CD4-positive, CD25-positive, alpha-beta regulatory T cell (primary cell): Measurements from ENCODE around the gene KRT26. TPM values are rescaled to one million over a fixed set of nuclear protein-coding genes. Genes with fewer than 3 reads are reported as not detected.

Source experiments
- ATAC-seq, 2 donors: fragments of 150-1000 bp; cut with Tn5 transposase; one replicate each; pipeline ENCODE4 v1.10.0; 2021; ENCODE audit warnings: low read depth in 2 of 2, moderate number of reproducible peaks in 2 of 2, moderate library complexity in 1 of 2
- DNase-seq, 3 donors: peaks; one replicate each; pipeline versions ENCODE4 v3.0.0 to v3.0.0-alpha.2; 2012 to 2022; ENCODE audit warnings: mixed read lengths in 1 of 3
- H3K27ac ChIP-seq: one replicate; pipeline ENCODE4 v1.7.0; 2013; ENCODE audit warnings: mild to moderate bottlenecking, low read length; ENCODE audit not compliant: insufficient read depth, poor library complexity, severe bottlenecking
- H3K27me3 ChIP-seq: one replicate; pipeline ENCODE4 v1.7.0; 2013; ENCODE audit warnings: low read length; ENCODE audit not compliant: control insufficient read depth, insufficient read depth
- H3K36me3 ChIP-seq: one replicate; pipeline ENCODE4 v1.7.0; 2013; ENCODE audit warnings: mild to moderate bottlenecking, low read length, moderate library complexity; ENCODE audit not compliant: control insufficient read depth, insufficient read depth
- H3K4me1 ChIP-seq: 2 replicates; pipeline ENCODE4 v1.7.0; 2013; ENCODE audit warnings: mild to moderate bottlenecking, low read length; ENCODE audit not compliant: insufficient read depth, control insufficient read depth, poor library complexity, severe bottlenecking
- H3K4me3 ChIP-seq: one replicate; pipeline ENCODE4 v1.7.0; 2013; ENCODE audit warnings: low read depth, mild to moderate bottlenecking, low read length, moderate library complexity
- H3K9me3 ChIP-seq, 2 experiments: 1 replicate in 1 of 2; 2 replicates in 1 of 2; pipeline ENCODE4 v1.7.0; 2013; ENCODE audit warnings: low read length in 2 of 2, mild to moderate bottlenecking in 1 of 2, moderate library complexity in 1 of 2; ENCODE audit not compliant: control insufficient read depth in 2 of 2
- H3K27ac Mint-ChIP-seq, 3 donors: one replicate each; pipeline ENCODE4 v1.8.0; 2020 to 2022; ENCODE audit warnings: mild to moderate bottlenecking in 3 of 3, mixed read lengths in 3 of 3, moderate library complexity in 2 of 3
- H3K27me3 Mint-ChIP-seq: one replicate; pipeline ENCODE4 v1.8.0; 2022; ENCODE audit warnings: mild to moderate bottlenecking, mixed read lengths
- H3K36me3 Mint-ChIP-seq: one replicate; pipeline ENCODE4 v1.8.0; 2020; ENCODE audit warnings: mixed read lengths
- H3K4me1 Mint-ChIP-seq, 4 donors: one replicate each; pipeline ENCODE4 v1.8.0; 2020 to 2022; ENCODE audit warnings: mixed read lengths in 4 of 4, mild to moderate bottlenecking in 1 of 4
- H3K4me3 Mint-ChIP-seq, 4 donors: one replicate each; pipeline ENCODE4 v1.8.0; 2020 to 2022; ENCODE audit warnings: mild to moderate bottlenecking in 4 of 4, mixed read lengths in 4 of 4, moderate library complexity in 3 of 4
- H3K9me3 Mint-ChIP-seq, 7 donors: one replicate each; pipeline ENCODE4 v1.8.0; 2020 to 2022; ENCODE audit warnings: mixed read lengths in 7 of 7, mild to moderate bottlenecking in 3 of 7, moderate library complexity in 2 of 7
- polyA plus RNA-seq, 4 donors: library from polyadenylated mRNA; unstranded; fragments of 300-500 nt; fragmentation: Illumina TruSeq; gene quantifications; one replicate each; pipeline ENCODE4 v1.2.3, GENCODE V29; 2021
- total RNA-seq: library from RNA; stranded (reverse); gene quantifications from one replicate; pipeline ENCODE4 v1.2.3, GENCODE V29; 2022

The KRT26 gene
- total and polyA plus RNA-seq, 5 donors from 2014 or later, result not detected

DNA sequence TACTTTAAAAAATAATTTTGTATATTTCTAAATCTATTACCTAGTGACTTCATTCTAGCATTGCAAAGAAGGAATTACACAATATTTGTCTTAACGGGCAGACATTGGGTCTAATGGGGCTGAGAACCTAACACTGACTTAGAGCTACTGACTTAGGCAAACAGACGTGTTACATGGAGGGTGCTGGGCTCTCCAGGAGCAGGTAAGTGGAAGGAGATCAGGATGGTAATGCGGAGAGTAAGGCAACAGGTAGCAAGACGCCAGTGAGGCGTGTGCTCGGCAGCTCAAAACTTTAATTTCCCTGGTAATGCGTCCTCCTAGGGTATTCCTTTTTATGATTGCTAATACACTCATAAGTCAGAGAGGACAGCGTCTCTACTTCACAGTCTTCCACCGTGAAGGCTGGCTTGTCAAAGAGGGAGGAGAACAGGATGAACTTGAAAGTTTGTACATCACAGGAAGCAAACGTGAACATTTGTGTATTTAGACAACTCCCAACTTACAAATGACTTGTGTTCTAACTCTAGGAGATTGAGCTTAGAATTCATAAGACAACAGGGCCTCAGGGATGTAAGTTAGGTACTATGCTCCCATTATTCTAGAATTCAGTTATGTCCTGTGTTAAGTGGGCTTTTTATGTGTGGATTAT is 23.1 kb upstream of the KRT26 start:
- H3K27me3 Mint-ChIP-seq, result peaks cover 47% of the 10 kb centered on the region
- no peak overlapping the region for H3K27ac Mint-ChIP-seq
- Histone ChIP-seq H3K4me1 (no peaks in the 10 kb centered on the region), H3K9me3 (no peaks in the 10 kb centered on the region), H3K27me3 (peaks cover 26% of the 10 kb centered on the region), H3K4me3 (no peak overlapping the region), H3K27ac (no peak overlapping the region), H3K36me3 (no peaks in the 10 kb centered on the region)
- no peak for ATAC-seq
- no peaks in the 10 kb centered on the region for H3K36me3 Mint-ChIP-seq
- H3K4me1 Mint-ChIP-seq, result no peaks in the 10 kb centered on the region
- no peak for DNase-seq
- no peaks in the 10 kb centered on the region for H3K9me3 Mint-ChIP-seq
- H3K4me3 Mint-ChIP-seq, result no peak overlapping the region

DNA sequence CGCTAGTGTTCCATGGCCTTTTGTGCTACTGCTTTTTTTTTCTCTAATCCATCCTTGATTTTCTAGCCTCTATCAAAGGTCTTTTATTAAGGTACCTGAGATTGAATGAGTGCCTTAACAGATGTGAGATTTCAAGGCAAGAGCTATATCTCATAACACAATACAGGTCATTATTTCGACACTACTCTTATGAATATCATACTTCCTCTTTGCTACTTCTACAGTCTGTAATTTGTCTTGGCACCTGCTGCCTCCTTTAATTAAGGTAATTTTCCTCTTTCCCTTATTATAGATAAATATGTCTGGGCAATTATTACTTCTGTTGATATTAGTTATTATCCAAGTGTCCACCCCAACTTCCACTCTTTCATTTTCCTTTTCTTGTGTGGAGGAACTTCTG is 22.5 kb upstream of the KRT26 start:
- ATAC-seq (no peak), DNase-seq (no peak)

DNA sequence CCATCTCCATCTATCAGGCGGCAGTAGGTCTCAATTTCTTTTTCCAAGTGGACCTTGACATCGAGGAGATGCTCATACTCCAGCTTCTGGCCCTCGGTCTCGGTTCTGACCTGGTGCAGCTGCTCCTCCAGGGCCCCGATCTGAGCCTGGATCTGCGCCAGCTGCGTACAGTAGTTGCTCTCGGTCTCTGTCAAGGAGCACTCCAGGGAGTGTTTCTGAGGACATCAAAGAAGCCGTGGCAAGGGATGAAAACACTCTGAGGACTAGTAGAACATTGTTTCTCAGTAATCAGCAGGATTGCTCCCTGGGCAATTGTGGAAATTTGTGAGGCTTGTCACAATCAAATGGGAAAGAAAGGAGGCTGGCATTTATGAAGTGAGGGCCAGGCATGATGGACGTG is 21.8 kb upstream of the KRT26 start:
- H3K4me1 ChIP-seq, result no peaks in the 10 kb centered on the region
- Mint-ChIP-seq H3K36me3 (no peaks in the 10 kb centered on the region), H3K27ac (no peak overlapping the region), H3K4me3 (no peak overlapping the region), H3K4me1 (no peaks in the 10 kb centered on the region), H3K9me3 (no peaks in the 10 kb centered on the region), H3K27me3 (peaks cover 44% of the 10 kb centered on the region)
- DNase-seq, result no peak
- no peak overlapping the region for H3K4me3 ChIP-seq
- H3K9me3 ChIP-seq, result no peaks in the 10 kb centered on the region
- peaks cover 19% of the 10 kb centered on the region for H3K27me3 ChIP-seq
- H3K36me3 ChIP-seq, result no peaks in the 10 kb centered on the region
- H3K27ac ChIP-seq, result no peak overlapping the region
- no peak for ATAC-seq

More for the DNA sequence above, 22.5 kb upstream of the KRT26 start:
- Mint-ChIP-seq H3K4me3 (no peak overlapping the region), H3K9me3 (no peaks in the 10 kb centered on the region), H3K36me3 (no peaks in the 10 kb centered on the region), H3K4me1 (no peaks in the 10 kb centered on the region), H3K27me3 (peaks cover 49% of the 10 kb centered on the region), H3K27ac (peak overlapping the region in 1 of 3 donors; percentile 81)
- Histone ChIP-seq H3K27me3 (peaks cover 23% of the 10 kb centered on the region), H3K9me3 (no peaks in the 10 kb centered on the region), H3K36me3 (no peaks in the 10 kb centered on the region), H3K4me1 (no peaks in the 10 kb centered on the region), H3K4me3 (no peak overlapping the region), H3K27ac (no peak overlapping the region)

DNA sequence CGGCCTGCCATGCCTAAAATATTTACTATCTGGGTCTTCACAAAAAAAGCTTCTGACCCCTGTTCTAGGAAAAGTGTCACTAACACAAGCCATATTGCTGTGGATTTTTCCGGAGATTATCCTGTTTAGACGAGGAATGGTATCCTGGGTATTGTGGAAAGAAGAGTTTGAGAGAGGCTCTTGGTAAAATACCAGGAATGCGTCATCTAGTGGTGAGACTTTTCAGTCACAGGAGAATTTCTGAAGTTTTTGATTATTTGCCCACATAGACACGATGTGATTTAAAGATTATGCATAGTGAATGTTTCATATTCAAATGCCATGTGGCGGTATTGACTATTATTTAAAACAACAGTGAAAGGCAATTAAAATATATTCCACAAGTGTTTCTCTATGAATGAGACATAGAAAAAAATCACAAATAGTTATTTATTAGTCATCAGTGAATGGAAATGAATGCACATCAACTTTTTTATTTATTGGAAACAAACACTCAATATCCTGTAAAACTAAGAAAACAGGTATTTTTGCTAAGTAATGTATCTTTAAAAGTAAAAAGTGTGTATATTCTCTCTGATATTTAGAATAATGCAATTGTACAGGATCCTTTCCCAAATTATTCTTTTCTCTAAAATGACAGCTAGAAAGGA is 19.9 kb upstream of the KRT26 start:
- Histone ChIP-seq H3K4me3 (no peak overlapping the region), H3K27ac (no peak overlapping the region), H3K36me3 (no peaks in the 10 kb centered on the region), H3K27me3 (peaks cover 19% of the 10 kb centered on the region), H3K4me1 (no peaks in the 10 kb centered on the region), H3K9me3 (no peaks in the 10 kb centered on the region)
- Mint-ChIP-seq H3K27ac (no peak overlapping the region), H3K9me3 (no peaks in the 10 kb centered on the region), H3K4me3 (no peak overlapping the region), H3K4me1 (peaks cover 0 to 5% (median 0%) of the 10 kb centered on the region in 4 donors), H3K27me3 (peaks cover 48% of the 10 kb centered on the region), H3K36me3 (no peaks in the 10 kb centered on the region)
- ATAC-seq (no peak), DNase-seq (peak in 1 of 3 donors; percentile 8)

DNA sequence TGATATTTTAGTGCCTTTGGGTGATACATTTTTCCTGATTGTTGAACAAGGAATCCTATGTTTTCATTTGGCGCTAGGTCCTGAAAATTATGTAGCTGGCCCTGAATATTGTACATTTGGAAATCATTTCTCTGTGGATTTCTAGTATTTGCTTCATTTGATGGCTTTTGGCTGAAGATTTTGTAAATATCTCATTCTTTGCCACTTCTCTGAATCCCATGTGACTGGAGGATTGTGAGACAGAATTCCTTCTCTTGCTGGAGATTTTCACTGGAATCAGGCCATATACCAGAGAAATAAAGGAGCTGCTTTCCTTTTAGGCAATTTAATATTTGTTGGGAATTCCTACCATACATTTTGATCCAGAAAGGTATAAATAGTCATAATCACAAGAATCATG is 19.1 kb upstream of the KRT26 start:
- Histone ChIP-seq H3K9me3 (no peaks in the 10 kb centered on the region), H3K27ac (no peak overlapping the region), H3K4me1 (no peaks in the 10 kb centered on the region), H3K36me3 (no peaks in the 10 kb centered on the region), H3K27me3 (peaks cover 16% of the 10 kb centered on the region), H3K4me3 (no peak overlapping the region)
- no peak for ATAC-seq
- peaks cover 0 to 6% (median 0%) of the 10 kb centered on the region in 4 donors for H3K4me1 Mint-ChIP-seq
- H3K4me3 Mint-ChIP-seq, result no peak overlapping the region
- H3K27me3 Mint-ChIP-seq, result peaks cover 44% of the 10 kb centered on the region
- H3K9me3 Mint-ChIP-seq, result peaks cover 0 to 1% (median 0%) of the 10 kb centered on the region in 7 donors
- no peak for DNase-seq
- no peaks in the 10 kb centered on the region for H3K36me3 Mint-ChIP-seq
- H3K27ac Mint-ChIP-seq, result no peak overlapping the region

DNA sequence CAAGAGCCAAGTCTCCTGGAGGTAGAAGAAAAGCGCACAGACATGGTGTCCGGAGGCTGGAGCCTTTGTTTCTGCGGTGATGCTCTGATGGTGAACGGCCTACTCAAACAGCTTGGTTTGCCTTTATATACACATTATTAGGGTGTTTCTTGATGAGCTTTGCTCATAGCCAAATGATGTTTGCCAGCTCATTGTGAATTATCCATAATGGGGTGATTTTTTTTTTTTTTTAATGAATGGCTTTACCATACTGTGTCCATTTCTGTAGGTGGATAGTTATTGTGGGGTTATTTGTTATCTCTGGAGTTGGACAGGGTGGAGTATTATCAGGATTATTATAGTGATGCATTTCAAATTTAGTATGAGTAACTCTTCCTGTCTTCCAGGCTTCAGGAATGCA is 10.4 kb upstream of the KRT26 start, which contains the start of gene KRT27:
TSS of gene KRT27 (minus strand) at position 101 of the 400 bp plus-strand sequence. CDS start at position 44, 57 bp downstream.
- no peak within 1 kb of the TSS for H3K27ac ChIP-seq
- H3K9me3 Mint-ChIP-seq, result peaks cover 0 to 3% (median 0%) of the 10 kb centered on the region in 7 donors
- ATAC-seq, result no peak

DNA sequence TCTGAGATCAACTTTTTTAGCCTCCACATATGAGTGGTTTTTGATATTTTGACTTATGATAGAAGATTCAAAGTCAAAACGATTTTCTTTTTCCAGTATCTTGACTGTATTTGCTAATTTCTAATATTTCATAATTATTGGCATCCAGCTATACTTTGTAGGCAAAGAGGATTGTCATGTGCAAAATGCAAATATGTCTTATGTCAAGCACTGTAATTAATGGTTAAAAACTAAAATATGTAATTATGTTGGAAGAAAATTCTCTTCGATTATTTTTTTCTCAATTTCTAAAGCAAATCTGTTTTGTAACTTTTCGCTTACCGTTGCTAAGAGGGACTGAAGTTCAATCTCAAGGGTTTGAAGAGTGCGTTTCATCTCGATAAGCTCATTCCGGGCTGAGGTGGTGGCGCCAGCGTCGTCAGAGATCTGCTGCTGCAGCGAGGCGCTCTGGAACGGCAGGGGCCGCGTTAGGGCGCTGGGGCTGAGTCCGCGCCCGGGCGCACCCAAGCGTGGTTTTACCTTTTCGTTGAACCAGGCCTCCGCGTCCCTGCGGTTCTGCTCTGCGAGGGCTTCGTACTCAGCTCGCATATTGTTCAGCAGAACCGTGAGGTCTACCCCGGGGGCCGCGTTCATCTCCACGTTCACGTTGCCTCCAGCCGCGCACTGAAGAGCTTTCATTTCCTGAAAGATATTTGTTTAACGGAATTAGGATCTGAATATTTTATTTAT is 7.3 kb upstream of the KRT26 start:
- Histone ChIP-seq H3K4me1 (peaks cover 6% of the 10 kb centered on the region), H3K9me3 (no peaks in the 10 kb centered on the region), H3K36me3 (no peaks in the 10 kb centered on the region), H3K4me3 (peak overlapping the region; percentile 26), H3K27me3 (peaks cover 32% of the 10 kb centered on the region), H3K27ac (no peak overlapping the region)
- DNase-seq (peak in 1 of 3 donors; percentile 33), ATAC-seq (no peak)
- Mint-ChIP-seq H3K27me3 (peaks cover 81% of the 10 kb centered on the region), H3K4me3 (peak overlapping the region in 3 of 4 donors; percentile 16 to 71 (median 39)), H3K9me3 (peaks cover 0 to 2% (median 0%) of the 10 kb centered on the region in 7 donors), H3K36me3 (no peaks in the 10 kb centered on the region), H3K4me1 (peaks cover 0 to 7% (median 0%) of the 10 kb centered on the region in 4 donors), H3K27ac (no peak overlapping the region)

More for the DNA sequence above, 10.4 kb upstream of the KRT26 start, which contains the start of gene KRT27:
- Histone ChIP-seq H3K27me3 (peaks cover 25% of the 10 kb centered on the region), H3K36me3 (no peaks in the 10 kb centered on the region), H3K4me3 (no peak within 1 kb of the TSS), H3K4me1 (peaks cover 6% of the 10 kb centered on the region), H3K9me3 (no peaks in the 10 kb centered on the region)
- DNase-seq, result no peak
- no peaks in the 10 kb centered on the region for H3K36me3 Mint-ChIP-seq
- H3K4me3 Mint-ChIP-seq, result no peak within 1 kb of the TSS
- peaks cover 65% of the 10 kb centered on the region for H3K27me3 Mint-ChIP-seq
- peaks cover 0 to 7% (median 3%) of the 10 kb centered on the region in 4 donors for H3K4me1 Mint-ChIP-seq
- peak within 1 kb of the TSS in 1 of 3 donors; percentile 39 for H3K27ac Mint-ChIP-seq
